Stimulated activated CD8-positive, alpha-beta memory T cell treated with anti-CD3 and anti-CD28 coated beads, Interleukin-7, amount 100 ng/mL, for 24 hours (primary cell): Measurements from ENCODE around the gene LNX1.
"Not testable (repeated sequence)": the region's sequence is repeated elsewhere in the genome, so short reads cannot be mapped to it uniquely, and the experiment has no call there.

Experiments used
- DNase-seq: peaks from one replicate; pipeline ENCODE4 v3.0.0-alpha.2; 2020; ENCODE audit warnings: low read depth

The LNX1 gene

DNA sequence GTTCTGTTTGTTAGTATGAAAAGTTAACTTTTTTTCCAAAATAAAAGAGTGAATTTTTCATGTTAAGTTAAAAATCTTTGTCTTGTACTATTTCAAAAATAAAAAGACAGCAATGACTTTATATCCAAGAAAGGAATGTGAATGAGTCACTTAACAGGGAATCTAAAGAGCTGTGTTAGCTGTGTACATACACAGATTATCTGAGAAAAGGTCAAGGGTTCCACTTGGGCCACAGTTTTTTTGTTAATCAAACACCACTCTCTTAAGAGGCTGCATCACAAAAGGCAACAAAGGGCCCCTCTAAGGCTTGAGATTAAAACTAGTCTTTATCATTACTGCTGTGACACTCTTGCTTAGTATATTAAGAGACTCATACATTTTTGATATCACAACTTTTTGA, 131.7 kb downstream of the LNX1 start:
- no peak for DNase-seq

DNA sequence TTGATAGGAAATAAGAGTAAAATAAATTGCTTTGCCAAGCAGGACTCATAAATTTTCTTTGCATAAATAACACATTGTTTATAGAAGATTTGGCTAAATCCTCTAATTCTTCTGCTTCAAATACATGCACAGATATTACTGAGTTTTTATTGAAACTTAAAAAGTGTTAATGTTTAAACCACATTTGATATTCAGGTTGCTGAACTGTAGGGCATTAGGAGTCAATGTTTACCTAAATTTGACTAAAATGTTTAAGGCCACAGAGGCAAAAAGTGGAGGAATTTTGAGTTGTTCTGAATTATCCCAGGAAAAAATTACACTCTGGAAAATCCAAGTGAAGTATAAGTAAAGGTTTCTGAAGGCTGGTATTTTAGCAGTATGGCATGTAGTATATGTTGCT, 135.1 kb downstream of the LNX1 start:
- DNase-seq = no peak

DNA sequence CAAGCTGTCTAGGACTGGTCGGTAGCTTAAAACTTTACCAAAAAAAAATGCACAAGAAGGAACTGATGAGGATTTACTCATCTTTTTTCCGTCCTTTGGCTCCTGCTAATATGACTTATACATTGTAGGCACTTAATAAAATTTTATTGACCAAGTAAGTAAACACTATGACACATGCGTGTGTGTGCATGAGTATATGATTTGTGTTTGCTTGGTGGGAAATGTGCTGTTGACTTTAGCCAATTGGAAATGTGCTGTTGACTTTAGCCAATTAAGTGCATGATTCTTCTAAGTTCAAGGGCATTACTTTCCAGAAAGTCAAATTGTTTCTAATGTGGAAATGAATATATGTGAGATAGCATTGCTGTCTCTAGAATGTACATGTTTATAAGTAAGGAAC, 135.5 kb downstream of the LNX1 start:
- DNase-seq = no peak

DNA sequence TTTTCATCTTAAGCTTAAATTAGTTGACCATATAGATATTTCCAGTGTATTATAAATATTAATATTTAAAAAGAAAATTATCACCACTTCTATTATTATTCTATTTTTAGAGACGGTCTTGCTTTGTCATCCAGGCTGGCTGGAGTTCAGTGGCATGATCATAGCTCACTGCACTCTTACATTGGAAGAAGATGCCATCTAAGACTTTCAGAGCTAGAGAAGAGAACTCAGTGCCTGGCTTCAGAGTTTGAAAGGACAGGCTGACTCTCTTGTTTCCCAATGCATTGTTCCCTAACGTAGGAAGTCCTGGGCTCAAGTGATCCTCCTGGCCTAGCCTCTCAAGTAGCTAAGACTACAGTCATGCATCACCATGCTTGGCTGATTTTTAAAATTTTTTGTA, 137.9 kb downstream of the LNX1 start:
- no peak for DNase-seq

DNA sequence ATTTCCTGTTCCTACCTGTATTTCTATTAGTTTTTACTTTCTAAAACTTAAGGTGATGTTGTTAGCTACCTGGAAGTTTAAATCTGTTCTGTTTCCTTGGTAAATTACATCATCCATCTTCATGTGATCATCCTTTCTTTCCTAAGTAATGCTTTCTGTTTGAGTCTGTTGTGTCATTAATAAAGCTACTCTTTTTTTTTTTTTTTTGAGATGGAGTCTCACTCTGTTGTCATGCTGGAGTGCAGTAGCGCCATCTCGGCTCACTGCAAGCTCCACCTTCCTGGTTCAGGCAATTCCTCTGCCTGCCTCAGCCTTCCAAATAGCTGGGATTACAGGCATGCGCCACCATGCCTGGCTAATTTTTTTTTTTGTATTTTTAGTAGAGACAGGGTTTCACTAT, 140.5 kb downstream of the LNX1 start:
- DNase-seq = no peak

DNA sequence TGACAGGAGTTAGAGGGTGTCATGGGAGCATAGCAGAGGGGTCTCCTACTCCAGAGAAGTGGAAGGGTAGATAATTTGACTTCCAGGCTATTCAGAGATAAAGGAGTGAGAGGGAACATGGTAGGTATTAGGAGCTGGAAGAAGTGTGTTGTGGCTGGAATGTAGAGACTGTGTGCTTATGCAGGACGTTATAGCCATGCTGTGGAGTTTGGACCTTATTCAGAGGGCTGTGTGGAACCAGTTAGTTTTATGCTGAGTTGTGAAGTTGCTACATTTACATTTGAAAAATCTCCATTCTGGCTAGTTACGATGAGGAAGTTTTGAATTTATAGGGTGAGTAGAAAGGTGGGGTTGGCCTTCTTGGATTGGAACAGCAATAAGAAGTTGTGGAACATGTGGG, 146.3 kb downstream of the LNX1 start:
- no peak for DNase-seq

DNA sequence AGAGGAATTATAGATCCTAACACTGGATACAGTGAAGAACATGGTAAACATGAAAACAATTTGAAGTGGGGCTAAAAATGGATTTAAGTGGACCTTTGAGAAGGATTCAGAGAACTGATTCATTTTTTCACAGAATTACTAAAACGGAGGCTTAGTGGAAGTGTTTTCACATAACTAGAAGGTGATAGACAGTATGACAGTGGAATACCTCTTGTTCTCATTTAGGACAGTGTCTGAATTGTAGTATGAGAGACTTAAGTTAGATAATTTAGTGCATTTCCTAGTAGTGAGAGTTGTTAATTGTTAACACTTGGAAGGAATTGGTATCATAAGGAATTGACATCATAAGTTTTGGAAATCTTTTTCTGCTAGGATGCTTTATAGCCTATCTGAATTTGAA, 149.7 kb downstream of the LNX1 start:
- no peak for DNase-seq

DNA sequence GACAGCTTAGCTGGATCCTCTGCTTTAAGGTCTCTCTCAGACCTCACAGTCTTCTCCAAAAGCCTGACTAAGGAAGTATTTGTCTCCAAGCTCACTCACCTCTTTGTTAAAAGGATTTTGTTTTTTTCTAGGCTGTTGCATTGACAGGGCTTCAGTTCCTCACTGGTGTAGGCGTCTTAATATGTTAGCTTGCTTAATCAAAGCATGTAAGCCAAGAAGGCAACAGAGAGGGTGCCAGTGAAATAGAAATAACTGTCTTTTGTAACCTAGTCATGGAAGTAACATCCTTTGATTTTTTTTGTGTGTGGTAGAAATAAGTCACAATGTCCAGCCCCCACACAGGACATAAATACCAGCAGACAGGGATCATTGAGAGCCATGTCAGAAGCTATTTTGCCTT, 155.0 kb downstream of the LNX1 start:
- DNase-seq = no peak

DNA sequence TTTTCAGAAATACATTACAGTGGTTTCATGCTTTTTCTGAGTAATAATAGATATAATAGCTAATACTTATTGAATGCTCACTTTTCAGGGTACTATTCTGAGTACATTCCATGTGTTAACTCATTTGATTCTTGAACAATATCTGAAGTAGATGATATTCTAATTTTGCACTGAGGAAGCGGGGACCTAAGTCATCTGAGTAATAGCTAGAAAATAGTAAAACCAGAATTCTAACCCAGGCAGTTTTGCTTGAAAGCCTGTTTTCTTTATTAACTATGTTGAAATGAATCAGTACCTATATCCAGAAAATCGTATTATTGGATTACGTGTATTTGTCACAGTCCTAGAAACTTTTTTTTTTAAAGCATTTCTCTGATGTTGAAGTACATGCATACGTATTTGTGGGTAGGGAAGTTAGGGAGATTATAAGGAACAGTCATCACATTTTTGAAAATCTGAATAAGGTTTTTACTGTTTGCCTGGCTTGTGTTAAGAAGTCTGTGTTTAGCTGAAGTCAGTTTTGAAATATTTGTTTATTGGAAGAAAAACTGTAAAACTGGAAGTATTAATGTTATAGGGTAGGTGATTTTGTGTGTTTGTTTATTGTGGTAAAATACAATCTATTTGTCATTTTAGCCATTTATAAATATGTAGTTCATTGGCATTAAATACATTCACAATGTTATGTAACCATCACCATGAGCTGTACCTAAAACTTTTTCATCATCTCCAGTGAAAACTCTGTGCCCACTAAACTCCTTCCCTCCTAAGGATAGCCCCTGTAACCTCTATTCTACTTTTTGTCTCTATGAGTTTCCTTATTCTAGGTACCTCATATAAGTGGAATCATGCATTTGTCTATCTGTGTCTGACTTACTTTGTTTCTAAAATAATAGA, 158.5 kb downstream of the LNX1 start:
- no peak for DNase-seq

DNA sequence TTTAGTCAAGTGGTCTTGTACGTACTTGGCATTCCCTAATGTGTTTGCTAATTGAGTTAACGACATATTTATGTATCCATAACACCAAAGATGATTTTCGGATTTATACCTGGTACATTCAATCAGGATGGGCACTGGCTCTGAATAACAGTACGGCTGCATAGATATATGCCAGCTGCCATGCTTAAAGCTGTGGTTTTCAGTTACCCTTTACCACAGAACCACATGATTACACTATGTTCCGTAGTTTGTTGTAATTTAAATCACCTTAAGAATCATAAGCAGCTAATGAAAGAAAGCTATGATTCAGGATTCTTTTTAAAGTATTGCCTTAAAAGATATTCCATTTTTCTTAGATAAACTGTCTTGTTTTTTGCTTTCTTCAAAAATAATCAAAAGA, 160.2 kb downstream of the LNX1 start:
- no peak for DNase-seq

DNA sequence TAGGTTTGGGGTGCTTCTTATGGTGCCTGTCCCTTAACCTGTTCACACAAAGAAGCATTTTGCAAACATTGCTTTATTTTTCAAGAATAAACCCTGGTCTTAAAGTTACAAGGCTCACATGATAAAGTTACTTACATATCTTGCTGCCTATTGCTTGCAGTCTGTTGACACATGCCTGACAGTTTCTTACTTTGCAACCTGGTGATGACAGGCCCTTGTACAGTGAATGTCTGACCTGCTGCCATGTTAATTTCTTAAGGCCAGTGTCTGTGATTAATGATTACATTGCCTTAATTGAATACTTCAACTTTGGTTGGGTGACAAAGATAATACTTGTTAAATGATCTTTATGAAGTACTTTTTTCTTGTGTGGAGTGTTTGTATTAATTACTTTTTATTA, 163.9 kb downstream of the LNX1 start:
- no peak for DNase-seq

DNA sequence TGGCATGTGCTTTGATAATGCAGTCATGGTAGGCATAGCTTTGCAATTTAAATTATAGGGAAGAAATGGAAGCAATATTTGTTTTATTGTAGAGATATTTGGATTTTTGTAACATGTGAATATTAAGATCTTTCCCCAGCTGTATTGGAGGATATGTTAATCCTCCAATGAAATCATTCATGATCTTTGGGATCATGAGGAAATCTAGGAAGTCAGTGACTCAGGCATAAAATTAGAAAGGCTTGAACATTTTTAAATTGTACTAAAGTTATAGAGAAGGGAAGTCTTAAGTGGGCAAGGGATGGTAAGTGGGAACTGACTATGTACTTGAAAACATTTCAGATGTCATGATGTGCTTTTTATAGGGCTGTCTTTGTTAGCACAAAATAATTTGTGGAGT, 167.0 kb downstream of the LNX1 start:
- DNase-seq = no peak

DNA sequence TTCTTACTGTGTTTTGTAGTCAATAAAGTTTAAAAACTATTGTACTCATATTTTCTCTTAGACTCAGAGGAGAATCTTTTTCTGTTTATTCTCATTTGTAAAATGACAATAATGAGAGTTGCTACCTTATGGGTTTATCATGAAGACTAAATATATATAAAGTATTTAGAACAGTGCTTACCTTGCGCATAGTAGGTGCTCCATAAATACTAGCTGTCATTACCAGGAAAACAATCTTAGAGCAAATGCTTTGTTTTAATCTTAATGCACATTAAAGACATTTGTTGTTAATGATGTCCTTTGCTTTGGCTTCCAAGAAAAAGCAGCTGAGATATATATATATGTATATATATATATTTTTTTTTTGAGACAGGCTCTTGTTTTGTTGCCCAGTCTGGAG, 168.9 kb downstream of the LNX1 start:
- DNase-seq = no peak

DNA sequence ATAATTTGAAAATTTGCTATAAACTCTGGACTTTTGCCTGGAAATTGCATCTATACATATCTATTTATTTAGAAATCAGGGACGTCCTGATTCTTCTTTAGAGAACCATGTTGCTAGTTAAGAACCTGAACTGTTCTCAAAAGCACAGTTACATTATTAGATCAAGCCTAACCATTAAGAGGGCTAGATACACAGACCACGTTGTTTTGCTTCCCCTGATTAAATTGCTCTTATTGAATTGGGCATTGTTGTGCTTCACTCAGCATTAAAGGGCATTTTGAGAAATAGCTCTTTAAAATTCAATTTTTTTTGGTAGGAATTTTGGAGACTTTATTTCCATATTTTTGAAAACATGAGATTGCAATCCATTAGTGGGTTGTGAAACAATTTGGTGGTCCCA, 169.5 kb downstream of the LNX1 start:
- no peak for DNase-seq

DNA sequence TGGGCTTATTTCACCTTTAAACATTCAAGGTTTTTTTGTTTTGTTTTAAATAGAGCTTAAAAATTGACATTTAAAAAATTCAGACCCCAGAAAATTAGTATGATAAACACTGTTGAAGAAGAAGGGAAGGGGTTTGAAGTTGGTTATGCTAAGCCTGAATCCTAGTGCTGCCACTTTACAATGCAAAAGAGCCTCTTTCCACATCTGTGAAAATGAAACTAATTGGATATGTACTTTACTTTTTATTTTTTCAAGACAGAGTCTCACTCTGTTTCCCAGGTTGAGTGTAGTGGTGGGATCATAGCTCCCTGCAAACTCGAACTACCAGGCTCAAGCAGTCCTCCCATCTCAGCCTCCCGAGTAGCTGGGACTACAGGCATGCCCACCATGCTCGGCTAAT, 172.1 kb downstream of the LNX1 start:
- no peak for DNase-seq

DNA sequence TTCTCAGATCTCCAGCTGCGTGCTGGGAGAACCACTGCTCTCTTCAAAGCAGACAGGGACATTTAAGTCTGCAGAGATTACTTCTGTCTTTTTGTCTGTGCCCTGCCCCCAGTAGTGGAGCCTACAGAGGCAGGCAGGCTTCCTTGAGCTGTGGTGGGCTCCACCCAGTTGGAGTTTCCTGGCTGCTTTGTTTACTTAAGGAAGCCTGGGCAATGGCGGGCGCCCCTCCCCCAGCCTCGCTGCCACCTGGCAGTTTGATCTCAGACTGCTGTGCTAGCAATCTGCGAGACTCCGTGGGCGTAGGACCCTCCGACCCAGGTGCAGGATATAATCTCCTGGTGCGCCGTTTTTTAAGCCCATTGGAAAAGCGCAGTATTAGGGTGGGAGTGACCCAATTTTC, 181.8 kb downstream of the LNX1 start:
- not testable (repeated sequence) for DNase-seq
